ENCODE measurements around the gene ADD3.

The ADD3 gene

GRCh38 chr10:109973326-109973829 is 34.4 kb upstream of the ADD3 start:
- POLR2A ChIA-PET = interaction anchor here (1.2 kb wide), 1 partner anchor 34 kb away, joined by 4 read pairs; the partner anchor contains the start of gene ADD3
- TF ChIP-seq FOXA1 (IDR thresholded peaks at IDR 0.05) (no peak), FOXK2 (IDR thresholded peaks at IDR 0.05) (no peak), ELF4 (IDR thresholded peaks at IDR 0.05) (no peak), ARNT (IDR thresholded peaks at IDR 0.05) (no peak), HDGF (IDR thresholded peaks at IDR 0.05; ENCODE audit: borderline replicate concordance) (no peak), PKNOX1 (IDR thresholded peaks at IDR 0.05) (no peak)
- DNase-seq (ENCODE audit: extremely low spot score) = no peak
- CTCF ChIA-PET = interaction anchor here (0.6 kb wide), 1 partner anchor 135 kb away, joined by 3 read pairs; no protein-coding TSS in a partner anchor

- DNase-seq (ENCODE audit: extremely low spot score) = no peak
- ChIA-PET POLR2A (interaction anchor here (1.2 kb wide), 1 partner anchor 33 kb away, joined by 4 read pairs; the partner anchor contains the start of gene ADD3), CTCF (interaction anchor here (0.6 to 0.7 kb wide), 2 partner anchors 13 to 1291 kb away, joined by 3 to 6 read pairs; no protein-coding TSS in a partner anchor)
Observed at GRCh38 chr10:109974504-109975191, 33.1 kb upstream of the ADD3 start.

GRCh38 chr10:109975244-109976190 is 32.3 kb upstream of the ADD3 start:
- POLR2A ChIA-PET = interaction anchor here (1.4 kb wide), 1 partner anchor 32 kb away, joined by 5 read pairs; the partner anchor contains the start of gene ADD3
- CTCF ChIA-PET = interaction anchor here (1.0 kb wide), 1 partner anchor 22 kb away, joined by 3 read pairs; no protein-coding TSS in a partner anchor
- TF ChIP-seq FOXK2 (IDR thresholded peaks at IDR 0.05) (no peak), ZNF384 (IDR thresholded peaks at IDR 0.05) (0 out of 2 replicates have a peak, but pooled peaks have one; percentile 44)
- no peak for DNase-seq (ENCODE audit: extremely low spot score)

More at GRCh38 chr10:109974504-109975191, 33.1 kb upstream of the ADD3 start:
- TF ChIP-seq CTBP1 (IDR thresholded peaks at IDR 0.05; ENCODE audit: borderline replicate concordance) (no peak), FOXK2 (IDR thresholded peaks at IDR 0.05) (no peak), ZNF384 (IDR thresholded peaks at IDR 0.05) (no peak), ARNT (IDR thresholded peaks at IDR 0.05) (no peak), HDGF (IDR thresholded peaks at IDR 0.05; ENCODE audit: borderline replicate concordance) (no peak), NFRKB (IDR thresholded peaks at IDR 0.05) (no peak), LEF1 (IDR thresholded peaks at IDR 0.05; ENCODE audit: borderline replicate concordance) (no peak), L3MBTL2 (conservative IDR thresholded peaks at IDR 0.05) (no peak), FOXM1 (IDR thresholded peaks at IDR 0.05; ENCODE audit: borderline replicate concordance) (no peak), SP1 (IDR thresholded peaks at IDR 0.05) (no peak), PKNOX1 (IDR thresholded peaks at IDR 0.05) (no peak), FOXA1 (IDR thresholded peaks at IDR 0.05) (no peak), ELF4 (IDR thresholded peaks at IDR 0.05) (no peak), TARDBP (IDR thresholded peaks at IDR 0.05) (no peak), BHLHE40 (IDR thresholded peaks at IDR 0.05; ENCODE audit: borderline replicate concordance) (no peak), SUZ12 (IDR thresholded peaks at IDR 0.05) (no peak)

- TF ChIP-seq NFRKB (IDR thresholded peaks at IDR 0.05) = no peak
- TF ChIP-seq CTBP1 (IDR thresholded peaks at IDR 0.05; ENCODE audit: borderline replicate concordance) = peak; percentile 57; the same call in 1 of the 2 replicates
- TF ChIP-seq PKNOX1 (IDR thresholded peaks at IDR 0.05) = peak; percentile 44; the same call in 1 of the 2 replicates
- no peak for TF ChIP-seq FOXA1 (IDR thresholded peaks at IDR 0.05)
- TF ChIP-seq SUZ12 (IDR thresholded peaks at IDR 0.05) = no peak
- TF ChIP-seq LEF1 (IDR thresholded peaks at IDR 0.05; ENCODE audit: borderline replicate concordance) = no peak
- TF ChIP-seq FOXM1 (IDR thresholded peaks at IDR 0.05; ENCODE audit: borderline replicate concordance) = no peak
- no peak for DNase-seq (ENCODE audit: extremely low spot score)
- CTCF ChIA-PET = interaction anchor here (1.0 to 2.2 kb wide), 3 partner anchors 8 to 43 kb away, joined by 3 to 10 read pairs (median 4); no protein-coding TSS in a partner anchor
- POLR2A ChIA-PET = interaction anchor here (1.4 kb wide), 1 partner anchor 31 kb away, joined by 5 read pairs; the partner anchor contains the start of gene ADD3
Observed at GRCh38 chr10:109976681-109977080, 31.1 kb upstream of the ADD3 start.

- TF ChIP-seq PKNOX1 (IDR thresholded peaks at IDR 0.05) (peak; percentile 29; the same call in 1 of the 2 replicates), L3MBTL2 (conservative IDR thresholded peaks at IDR 0.05) (no peak)
- DNase-seq (ENCODE audit: extremely low spot score) = peak; percentile 36
- POLR2A ChIA-PET = interaction anchor here (1.2 kb wide), 1 partner anchor 30 kb away, joined by 4 read pairs; the partner anchor contains the start of gene ADD3
- CTCF ChIA-PET = interaction anchor here (0.7 to 2.2 kb wide), 5 partner anchors 9 to 58 kb away, joined by 3 to 10 read pairs (median 4); no protein-coding TSS in a partner anchor
Observed at GRCh38 chr10:109977382-109977806, 30.4 kb upstream of the ADD3 start.
